Esophagus muscularis mucosa (tissue), 4 donors: ENCODE results near the gene RAE1. TPM values are rescaled to one million over a fixed set of nuclear protein-coding genes. Genes with fewer than 3 reads are reported as not detected.

Experiments used
- DNase-seq: peaks from one replicate; pipeline ENCODE4 v3.0.0-alpha.2; 2017; ENCODE audit errors: extremely low spot score
- H3K27ac ChIP-seq, 4 donors: fragments of 200-600 bp; sonication (generic); replicated peaks in 1 of 4; 1 replicate in 3 of 4; 2 replicates in 1 of 4; pipeline ENCODE4 v1.5.1; 2016 to 2019; ENCODE audit warnings: mild to moderate bottlenecking in 1 of 4
- H3K27me3 ChIP-seq, 4 donors: fragments of 200-600 bp; sonication (generic); one replicate each; pipeline versions ENCODE4 v1.5.1 to v1.6.0; 2016 to 2019
- H3K36me3 ChIP-seq, 4 donors: fragments of 200-600 bp; sonication (generic); one replicate each; pipeline ENCODE4 v1.5.1; 2016 to 2019
- H3K4me1 ChIP-seq, 4 donors: fragments of 200-600 bp; sonication (generic); one replicate each; pipeline ENCODE4 v1.5.1; 2016 to 2019
- H3K4me3 ChIP-seq, 4 donors: fragments of 200-600 bp; sonication (generic); 1 replicate in 2 of 4; 2 replicates in 2 of 4; pipeline ENCODE4 v1.5.1; 2016 to 2019; ENCODE audit warnings: mild to moderate bottlenecking in 4 of 4, moderate library complexity in 1 of 4
- H3K9me3 ChIP-seq, 4 donors: fragments of 200-600 bp; sonication (generic); 1 replicate in 3 of 4; 2 replicates in 1 of 4; pipeline ENCODE4 v1.5.1; 2016 to 2019
- EP300 ChIP-seq: sonication (generic); formaldehyde crosslinking; IDR thresholded peaks from one replicate; pipeline ENCODE4 v1.6.1; 2017; ENCODE audit warnings: antibody characterized with exemption
- POLR2A ChIP-seq: fragments of 450-650 bp; IDR thresholded peaks from one replicate; pipeline ENCODE4 v1.6.1; 2017; ENCODE audit warnings: antibody characterized with exemption, moderate library complexity, mild to moderate bottlenecking, low read depth
- POLR2AphosphoS5 ChIP-seq, 2 donors: sonication (generic); formaldehyde crosslinking; IDR thresholded peaks; one replicate each; pipeline ENCODE4 v1.6.1; 2017; ENCODE audit warnings: antibody characterized with exemption in 2 of 2
- WGBS: methylation state at CpG from one replicate; pipeline ENCODE4 v1.1.5; 2018; 5-methylcytosine and 5-hydroxymethylcytosine counted together
- intact Hi-C: fragments of 100-400 bp; cut with DNase I; formaldehyde crosslinking; loops from one replicate; pipeline ENCODE4 v1.15.1; 2023
- total RNA-seq, 4 donors: library from RNA; depleted of rRNA; stranded (reverse); fragments of >200 nt; gene quantifications; one replicate each; pipeline versions ENCODE4 v1.1.0 to v1.2.1, GENCODE V29; 2016
- TF ChIP-seq, protein P1 (sequence below), 3 experiments: fragments of 200-600 bp in 2 of 3; fragments of 450-650 bp in 1 of 3; sonication (generic) in 2 of 3; IDR thresholded peaks; one replicate each; pipeline ENCODE4 v1.5.1; 2017 to 2019; ENCODE audit warnings: antibody characterized with exemption in 3 of 3, mild to moderate bottlenecking in 2 of 3, moderate library complexity in 1 of 3

Gene RAE1
- total RNA-seq, 4 donors from 2014 or later, result 15.0 to 24.1 (median 21.5) TPM

DNA sequence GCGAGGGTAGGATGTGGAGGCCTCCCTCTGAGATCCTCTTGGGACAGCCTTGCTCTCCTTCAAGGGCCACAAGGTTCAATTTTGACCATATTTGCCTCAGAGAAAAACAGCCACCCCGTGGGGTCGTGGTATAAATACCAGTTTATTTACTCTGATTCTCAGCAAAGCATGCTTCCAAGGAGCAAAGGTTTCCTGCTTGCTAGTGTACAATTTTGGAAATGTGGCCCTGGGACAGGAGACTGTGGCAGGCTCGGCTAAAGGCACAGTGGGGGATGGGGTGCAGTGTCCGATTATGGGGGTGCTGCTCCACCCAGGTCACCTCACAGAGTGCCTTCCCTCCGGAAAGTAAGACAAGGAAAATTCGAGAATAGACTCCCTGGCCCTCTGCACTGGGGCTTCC, 71.2 kb downstream of the RAE1 start:
- intact Hi-C loops, result no loop called here
- H3K27ac ChIP-seq, result no peak overlapping the region
- 61% methylated on average over 7 of the region's 7 CpGs for WGBS
- no peak for DNase-seq
- peaks cover 0 to 11% (median 3%) of the 10 kb centered on the region in 4 donors for H3K4me1 ChIP-seq
- no peaks in the 10 kb centered on the region for H3K36me3 ChIP-seq
- H3K27me3 ChIP-seq, result no peaks in the 10 kb centered on the region
- H3K9me3 ChIP-seq, result no peaks in the 10 kb centered on the region
- TF ChIP-seq, protein P1, sequence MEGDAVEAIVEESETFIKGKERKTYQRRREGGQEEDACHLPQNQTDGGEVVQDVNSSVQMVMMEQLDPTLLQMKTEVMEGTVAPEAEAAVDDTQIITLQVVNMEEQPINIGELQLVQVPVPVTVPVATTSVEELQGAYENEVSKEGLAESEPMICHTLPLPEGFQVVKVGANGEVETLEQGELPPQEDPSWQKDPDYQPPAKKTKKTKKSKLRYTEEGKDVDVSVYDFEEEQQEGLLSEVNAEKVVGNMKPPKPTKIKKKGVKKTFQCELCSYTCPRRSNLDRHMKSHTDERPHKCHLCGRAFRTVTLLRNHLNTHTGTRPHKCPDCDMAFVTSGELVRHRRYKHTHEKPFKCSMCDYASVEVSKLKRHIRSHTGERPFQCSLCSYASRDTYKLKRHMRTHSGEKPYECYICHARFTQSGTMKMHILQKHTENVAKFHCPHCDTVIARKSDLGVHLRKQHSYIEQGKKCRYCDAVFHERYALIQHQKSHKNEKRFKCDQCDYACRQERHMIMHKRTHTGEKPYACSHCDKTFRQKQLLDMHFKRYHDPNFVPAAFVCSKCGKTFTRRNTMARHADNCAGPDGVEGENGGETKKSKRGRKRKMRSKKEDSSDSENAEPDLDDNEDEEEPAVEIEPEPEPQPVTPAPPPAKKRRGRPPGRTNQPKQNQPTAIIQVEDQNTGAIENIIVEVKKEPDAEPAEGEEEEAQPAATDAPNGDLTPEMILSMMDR (IDR thresholded peaks at IDR 0.05), result no peak
- TF ChIP-seq POLR2AphosphoS5 (IDR thresholded peaks at IDR 0.05), result no peak
- no peak for TF ChIP-seq EP300
- no peak for TF ChIP-seq POLR2A
- H3K4me3 ChIP-seq, result no peak overlapping the region

DNA sequence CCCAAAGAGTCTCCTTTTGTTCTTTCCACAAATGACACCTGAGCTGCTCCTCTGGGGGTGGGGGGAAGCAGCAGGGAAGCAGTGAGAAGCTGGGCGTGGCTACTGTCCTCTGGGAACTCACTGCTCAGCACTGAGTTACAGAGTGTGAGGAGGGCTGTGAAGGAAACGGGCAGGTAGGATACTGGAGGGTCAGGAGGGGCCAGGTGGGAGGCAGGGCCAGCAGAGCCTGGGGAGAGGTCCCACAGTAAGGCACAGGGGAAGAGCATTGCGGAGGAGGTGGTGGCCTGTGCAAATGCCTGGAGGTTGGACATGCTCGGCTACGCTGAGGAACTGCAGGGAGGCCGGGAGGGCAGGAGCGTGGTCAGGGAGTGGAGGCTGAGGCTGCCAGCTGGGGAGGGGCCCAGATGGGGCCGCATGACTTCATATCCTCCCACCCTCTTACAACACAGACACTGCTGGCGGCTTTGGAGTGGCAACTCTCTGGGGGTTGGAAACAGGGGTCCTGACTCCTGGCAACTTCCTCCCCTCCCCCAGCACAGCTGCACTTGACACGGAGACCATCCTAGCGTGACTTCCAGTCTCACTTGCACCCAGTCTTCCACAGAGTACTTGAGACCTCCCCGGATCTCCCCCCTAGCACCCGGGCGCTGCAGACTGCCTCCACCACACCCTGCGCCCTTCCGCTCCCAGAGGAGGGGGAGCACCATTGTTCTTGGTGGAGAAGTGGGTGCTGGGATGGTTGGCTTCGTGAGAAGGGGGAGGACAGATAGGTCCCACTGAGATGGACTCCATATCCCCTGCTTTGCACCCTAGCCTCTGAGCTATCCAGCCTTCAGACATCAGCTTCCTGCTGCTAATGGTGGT, 74.3 kb downstream of the RAE1 start:
- H3K4me1 ChIP-seq, result peaks cover 0 to 7% (median 5%) of the 10 kb centered on the region in 4 donors
- TF ChIP-seq EP300, result no peak
- TF ChIP-seq, protein P1 (IDR thresholded peaks at IDR 0.05), result no peak
- TF ChIP-seq POLR2A, result no peak
- TF ChIP-seq POLR2AphosphoS5 (IDR thresholded peaks at IDR 0.05), result no peak
- no peaks in the 10 kb centered on the region for H3K27me3 ChIP-seq
- no peaks in the 10 kb centered on the region for H3K9me3 ChIP-seq
- WGBS, result 77% methylated on average over 17 of the region's 17 CpGs
- no peaks in the 10 kb centered on the region for H3K36me3 ChIP-seq
- DNase-seq, result no peak
- H3K27ac ChIP-seq, result no peak overlapping the region
- intact Hi-C loops, result no loop called here
- H3K4me3 ChIP-seq, result no peak overlapping the region

DNA sequence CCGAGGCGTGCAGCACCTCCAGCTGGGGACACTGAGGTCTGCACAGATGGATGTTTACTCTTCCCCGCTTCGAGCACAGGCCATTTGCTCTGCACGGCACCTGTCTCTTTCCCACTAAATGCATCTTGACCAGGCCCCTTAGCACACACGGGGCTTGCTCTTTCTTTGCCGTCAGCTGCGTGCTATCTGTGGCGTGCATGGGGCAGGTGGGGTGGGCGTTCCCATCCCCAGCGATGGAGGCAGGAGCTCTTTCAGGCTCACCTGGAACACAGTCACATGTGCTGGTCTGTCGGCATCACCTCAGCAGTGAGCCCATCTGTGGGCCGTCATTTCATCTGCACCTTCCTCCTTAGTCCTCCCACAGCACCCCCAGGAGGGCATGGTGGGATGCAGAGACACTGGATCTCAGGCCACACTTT, 75.2 kb downstream of the RAE1 start:
- no peaks in the 10 kb centered on the region for H3K36me3 ChIP-seq
- peaks cover 0 to 7% (median 5%) of the 10 kb centered on the region in 4 donors for H3K4me1 ChIP-seq
- no peak overlapping the region for H3K4me3 ChIP-seq
- no peaks in the 10 kb centered on the region for H3K27me3 ChIP-seq
- DNase-seq, result no peak
- 90% methylated on average over 13 of the region's 13 CpGs for WGBS
- H3K27ac ChIP-seq, result no peak overlapping the region
- intact Hi-C loops, result no loop called here
- TF ChIP-seq POLR2AphosphoS5 (IDR thresholded peaks at IDR 0.05), result no peak
- no peak for TF ChIP-seq POLR2A
- TF ChIP-seq, protein P1 (IDR thresholded peaks at IDR 0.05), result no peak
- H3K9me3 ChIP-seq, result no peaks in the 10 kb centered on the region

DNA sequence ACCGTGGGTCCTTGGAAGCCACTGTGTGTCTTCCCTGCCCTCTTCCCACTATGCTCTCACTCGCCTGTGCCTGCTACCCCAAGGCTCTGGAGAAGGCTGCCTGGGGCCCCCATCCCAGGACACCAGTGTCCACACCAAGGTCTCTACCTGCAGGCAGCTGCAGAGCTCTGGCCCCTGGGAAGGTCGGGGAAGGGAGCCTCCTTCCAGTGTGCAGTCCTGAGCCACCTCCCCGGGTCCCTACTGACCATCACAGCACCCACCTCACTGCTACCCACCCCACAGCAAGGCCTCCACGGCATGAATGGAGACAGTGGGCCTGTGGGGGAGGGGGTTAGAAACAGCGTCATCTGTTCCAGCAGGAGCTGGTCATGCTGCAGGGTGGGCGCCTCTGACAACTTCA, 75.8 kb downstream of the RAE1 start:
- Histone ChIP-seq H3K9me3 (no peaks in the 10 kb centered on the region), H3K4me3 (no peak overlapping the region), H3K27me3 (no peaks in the 10 kb centered on the region), H3K27ac (no peak overlapping the region), H3K36me3 (no peaks in the 10 kb centered on the region), H3K4me1 (peaks cover 0 to 7% (median 5%) of the 10 kb centered on the region in 4 donors)
- no peak for DNase-seq
- WGBS, result 81% methylated on average over 7 of the region's 7 CpGs
- intact Hi-C loops, result no loop called here
- TF ChIP-seq POLR2A (no peak), POLR2AphosphoS5 (IDR thresholded peaks at IDR 0.05) (no peak), EP300 (no peak)
- TF ChIP-seq, protein P1 (IDR thresholded peaks at IDR 0.05), result no peak
